ENCODE measurements around the gene MED12L. TPM values are rescaled to one million over a fixed set of nuclear protein-coding genes. Genes with fewer than 3 reads are reported as not detected.
A peak's percentile ranks its signal among the peaks of the same experiment; 100 is the strongest.
"Not testable (repeated sequence)": the region's sequence is repeated elsewhere in the genome, so short reads cannot be mapped to it uniquely, and the experiment has no call there.

The MED12L gene
- total RNA-seq = 1 to 10 TPM; 1.6 to 2.1 TPM

GRCh38 chr3:151085227-151085888 lies at the start of gene MED12L:
TSS of gene MED12L (plus strand) at chr3:151085664. CDS start at chr3:151086927, 1,263 bp downstream.
- H3K4me1 Mint-ChIP-seq = peaks cover 9% of the 10 kb centered on the region
- H3K36me3 Mint-ChIP-seq = no peaks in the 10 kb centered on the region
- H3K27ac Mint-ChIP-seq = no peak within 1 kb of the TSS
- peak; percentile 81 for DNase-seq
- H3K9me3 Mint-ChIP-seq = no peaks in the 10 kb centered on the region
- peak within 1 kb of the TSS; percentile 82 for H3K4me3 Mint-ChIP-seq
- H3K27me3 Mint-ChIP-seq = peaks cover 52% of the 10 kb centered on the region

GRCh38 chr3:151037746-151038477 lies 47.6 kb upstream of the MED12L start:
- H3K36me3 Mint-ChIP-seq = no peaks in the 10 kb centered on the region
- no peaks in the 10 kb centered on the region for H3K4me1 Mint-ChIP-seq
- H3K27me3 Mint-ChIP-seq = no peaks in the 10 kb centered on the region
- H3K27ac Mint-ChIP-seq = no peak overlapping the region
- no peak for DNase-seq
- H3K4me3 Mint-ChIP-seq = no peak overlapping the region
- peaks cover 1% of the 10 kb centered on the region for H3K9me3 Mint-ChIP-seq

GRCh38 chr3:151044706-151045105 lies 40.8 kb upstream of the MED12L start:
- Mint-ChIP-seq H3K9me3 (no peaks in the 10 kb centered on the region), H3K27me3 (peaks cover 4% of the 10 kb centered on the region), H3K4me3 (no peak overlapping the region), H3K4me1 (no peaks in the 10 kb centered on the region), H3K27ac (no peak overlapping the region), H3K36me3 (no peaks in the 10 kb centered on the region)
- DNase-seq = no peak

GRCh38 chr3:151047636-151048035 lies 37.8 kb upstream of the MED12L start:
- H3K27me3 Mint-ChIP-seq = peaks cover 4% of the 10 kb centered on the region
- no peaks in the 10 kb centered on the region for H3K9me3 Mint-ChIP-seq
- H3K27ac Mint-ChIP-seq = no peak overlapping the region
- no peaks in the 10 kb centered on the region for H3K36me3 Mint-ChIP-seq
- DNase-seq = no peak
- no peak overlapping the region for H3K4me3 Mint-ChIP-seq
- no peaks in the 10 kb centered on the region for H3K4me1 Mint-ChIP-seq

GRCh38 chr3:151051533-151051932 lies 33.9 kb upstream of the MED12L start:
- no peak for DNase-seq

GRCh38 chr3:151052346-151052745 lies 33.1 kb upstream of the MED12L start:
- Mint-ChIP-seq H3K4me1 (no peaks in the 10 kb centered on the region), H3K27me3 (peaks cover 14% of the 10 kb centered on the region), H3K36me3 (no peaks in the 10 kb centered on the region), H3K4me3 (no peak overlapping the region), H3K27ac (no peak overlapping the region), H3K9me3 (no peaks in the 10 kb centered on the region)
- no peak for DNase-seq

More at GRCh38 chr3:151051533-151051932, 33.9 kb upstream of the MED12L start:
- H3K4me3 Mint-ChIP-seq = no peak overlapping the region
- no peaks in the 10 kb centered on the region for H3K36me3 Mint-ChIP-seq
- no peaks in the 10 kb centered on the region for H3K9me3 Mint-ChIP-seq
- no peaks in the 10 kb centered on the region for H3K4me1 Mint-ChIP-seq
- H3K27ac Mint-ChIP-seq = no peak overlapping the region
- peaks cover 14% of the 10 kb centered on the region for H3K27me3 Mint-ChIP-seq

- Mint-ChIP-seq H3K4me1 (no peaks in the 10 kb centered on the region), H3K9me3 (no peaks in the 10 kb centered on the region), H3K36me3 (no peaks in the 10 kb centered on the region), H3K27me3 (peaks cover 14% of the 10 kb centered on the region), H3K4me3 (no peak overlapping the region), H3K27ac (no peak overlapping the region)
- DNase-seq = no peak
These were observed 32.7 kb upstream of the MED12L start for GRCh38 chr3:151052756-151053155.

GRCh38 chr3:151058740-151059139 lies 26.7 kb upstream of the MED12L start:
- Mint-ChIP-seq H3K9me3 (no peaks in the 10 kb centered on the region), H3K36me3 (no peaks in the 10 kb centered on the region), H3K4me3 (no peak overlapping the region), H3K4me1 (no peaks in the 10 kb centered on the region), H3K27ac (no peak overlapping the region), H3K27me3 (peaks cover 8% of the 10 kb centered on the region)
- DNase-seq = no peak

- H3K4me3 Mint-ChIP-seq = no peak overlapping the region
- DNase-seq = no peak
- H3K36me3 Mint-ChIP-seq = no peaks in the 10 kb centered on the region
- no peaks in the 10 kb centered on the region for H3K9me3 Mint-ChIP-seq
- H3K4me1 Mint-ChIP-seq = no peaks in the 10 kb centered on the region
- H3K27me3 Mint-ChIP-seq = peaks cover 8% of the 10 kb centered on the region
- H3K27ac Mint-ChIP-seq = no peak overlapping the region
These were observed 22.9 kb upstream of the MED12L start for GRCh38 chr3:151062611-151063010.

- no peak overlapping the region for H3K27ac Mint-ChIP-seq
- H3K4me3 Mint-ChIP-seq = no peak overlapping the region
- H3K27me3 Mint-ChIP-seq = peaks cover 8% of the 10 kb centered on the region
- no peaks in the 10 kb centered on the region for H3K9me3 Mint-ChIP-seq
- H3K4me1 Mint-ChIP-seq = no peaks in the 10 kb centered on the region
- H3K36me3 Mint-ChIP-seq = no peaks in the 10 kb centered on the region
- no peak for DNase-seq
These were observed 18.3 kb upstream of the MED12L start for GRCh38 chr3:151067158-151067557.

GRCh38 chr3:151072842-151073241 lies 12.6 kb upstream of the MED12L start:
- H3K4me1 Mint-ChIP-seq, DNase-seq, H3K9me3 Mint-ChIP-seq, H3K27ac Mint-ChIP-seq, H3K27me3 Mint-ChIP-seq, H3K36me3 Mint-ChIP-seq, H3K4me3 Mint-ChIP-seq: not testable (repeated sequence)

- H3K4me1 Mint-ChIP-seq = no peaks in the 10 kb centered on the region
These were observed 11.2 kb upstream of the MED12L start for GRCh38 chr3:151074256-151074655.

GRCh38 chr3:151075869-151076562 lies 9.4 kb upstream of the MED12L start:
- no peaks in the 10 kb centered on the region for H3K36me3 Mint-ChIP-seq
- H3K27ac Mint-ChIP-seq = no peak overlapping the region
- H3K27me3 Mint-ChIP-seq = peaks cover 6% of the 10 kb centered on the region
- no peak overlapping the region for H3K4me3 Mint-ChIP-seq
- DNase-seq = no peak
- no peaks in the 10 kb centered on the region for H3K4me1 Mint-ChIP-seq
- H3K9me3 Mint-ChIP-seq = no peaks in the 10 kb centered on the region

More at GRCh38 chr3:151074256-151074655, 11.2 kb upstream of the MED12L start:
- Mint-ChIP-seq H3K9me3 (no peaks in the 10 kb centered on the region), H3K27me3 (no peaks in the 10 kb centered on the region), H3K4me3 (no peak overlapping the region), H3K27ac (no peak overlapping the region), H3K36me3 (no peaks in the 10 kb centered on the region)
- no peak for DNase-seq

GRCh38 chr3:151076626-151077025 lies 8.8 kb upstream of the MED12L start:
- Mint-ChIP-seq H3K27me3 (peaks cover 11% of the 10 kb centered on the region), H3K4me3 (no peak overlapping the region), H3K4me1 (no peaks in the 10 kb centered on the region), H3K27ac (no peak overlapping the region), H3K9me3 (no peaks in the 10 kb centered on the region), H3K36me3 (no peaks in the 10 kb centered on the region)
- no peak for DNase-seq

- not testable (repeated sequence) for DNase-seq, H3K36me3 Mint-ChIP-seq, H3K9me3 Mint-ChIP-seq, H3K4me3 Mint-ChIP-seq, H3K4me1 Mint-ChIP-seq, H3K27ac Mint-ChIP-seq
- H3K27me3 Mint-ChIP-seq = peaks cover 42% of the 10 kb centered on the region
These were observed 4.4 kb upstream of the MED12L start for GRCh38 chr3:151081082-151081481.
